ENCODE measurements around the gene SYNPO.

The SYNPO gene

GRCh38 chr5:150659360-150660107, 19.1 kb downstream of the SYNPO start:
- no peak for DNase-seq

- DNase-seq, result no peak
Measured at GRCh38 chr5:150660108-150660831, 19.8 kb downstream of the SYNPO start.

- DNase-seq, result no peak
Measured at GRCh38 chr5:150661086-150661485, 20.6 kb downstream of the SYNPO start, which contains the start of gene MYOZ3. Gene MYOZ3, plus strand, starts transcription at chr5:150661251. Its CDS starts 1,691 bp downstream, at chr5:150662942.

GRCh38 chr5:150661821-150662596, 21.5 kb downstream of the SYNPO start:
- no peak for DNase-seq

- no peak for DNase-seq
Measured at GRCh38 chr5:150662731-150663516, 22.5 kb downstream of the SYNPO start.

GRCh38 chr5:150663936-150664335, 23.5 kb downstream of the SYNPO start:
- DNase-seq, result no peak

GRCh38 chr5:150665044-150665443, 24.6 kb downstream of the SYNPO start:
- DNase-seq, result no peak

GRCh38 chr5:150670275-150670947, 30.0 kb downstream of the SYNPO start:
- DNase-seq, result no peak

- DNase-seq, result no peak
Measured at GRCh38 chr5:150670948-150671310, 30.5 kb downstream of the SYNPO start.

GRCh38 chr5:150671509-150672236, 31.2 kb downstream of the SYNPO start:
- no peak for DNase-seq

- DNase-seq, result no peak
Measured at GRCh38 chr5:150672237-150672883, 31.9 kb downstream of the SYNPO start.

GRCh38 chr5:150672884-150673275, 32.4 kb downstream of the SYNPO start:
- DNase-seq, result no peak

- no peak for DNase-seq
Measured at GRCh38 chr5:150674341-150674821, 33.9 kb downstream of the SYNPO start.

- no peak for DNase-seq
Measured at GRCh38 chr5:150675069-150675468, 34.6 kb downstream of the SYNPO start.

GRCh38 chr5:150676578-150676977, 36.1 kb downstream of the SYNPO start:
- DNase-seq, result no peak

- no peak for DNase-seq
Measured at GRCh38 chr5:150689120-150689519, 48.7 kb downstream of the SYNPO start.

GRCh38 chr5:150690760-150691159, 50.3 kb downstream of the SYNPO start:
- DNase-seq, result no peak

- no peak for DNase-seq
Measured at GRCh38 chr5:150692276-150692675, 51.8 kb downstream of the SYNPO start.

- DNase-seq, result no peak
Measured at GRCh38 chr5:150694612-150695011, 54.2 kb downstream of the SYNPO start.

GRCh38 chr5:150700246-150700593, 59.8 kb downstream of the SYNPO start:
- DNase-seq, result no peak
